Endothelial cell of hepatic sinusoid (primary cell): ENCODE data around the gene NOS1AP.

ENCODE experiments used
- in situ Hi-C: cut with HindIII; loops from 2 replicates; pipeline ENCODE4 v1.10.0; 2017; ENCODE audit warnings: low sequenced_read_pairs

The NOS1AP gene

DNA sequence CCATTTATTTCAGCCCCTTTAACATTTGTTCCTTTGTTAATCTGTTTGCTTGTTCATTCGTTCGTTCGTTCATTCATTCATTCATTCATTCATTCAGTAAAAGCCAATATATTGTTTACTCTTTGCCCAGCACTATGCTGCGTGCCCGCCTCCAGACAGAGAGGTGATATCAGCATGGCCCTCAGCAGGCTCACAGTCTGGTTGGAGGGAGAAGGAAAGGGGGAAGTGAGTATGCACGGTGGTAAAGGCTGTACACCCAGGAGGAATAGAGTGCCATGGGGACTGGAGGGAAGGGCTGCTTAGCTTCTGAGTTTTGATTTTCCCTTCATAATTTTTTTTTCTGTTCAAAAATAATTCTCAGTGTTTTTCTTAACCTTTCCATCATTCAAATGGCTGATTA, 144.7 kb downstream of the NOS1AP start:
- in situ Hi-C loops, result no loop called here

GRCh38 chr1:162215902-162216301, 146.4 kb downstream of the NOS1AP start:
- in situ Hi-C loops, result no loop called here

- in situ Hi-C loops, result no loop called here
Observed at GRCh38 chr1:162216604-162217003, 147.1 kb downstream of the NOS1AP start.

DNA sequence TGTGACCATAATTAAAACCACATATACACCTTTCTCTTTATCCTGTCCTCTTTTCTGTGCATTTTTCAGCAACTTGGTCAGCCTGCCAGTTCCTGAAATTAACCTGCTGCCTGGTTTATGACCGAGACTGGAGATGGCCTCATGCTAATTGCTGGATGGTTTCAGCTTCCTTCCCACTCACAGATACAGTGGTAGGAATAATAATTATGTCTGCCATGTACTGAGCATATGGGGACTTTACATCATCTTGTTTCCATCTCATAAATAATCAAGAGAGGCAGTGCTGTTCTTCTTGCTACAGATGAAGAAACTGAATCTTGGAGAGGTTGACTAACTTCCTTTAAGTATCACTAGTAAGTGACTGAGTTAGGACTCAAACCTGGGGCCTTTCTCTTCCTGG, 148.2 kb downstream of the NOS1AP start:
- in situ Hi-C loops, result no loop called here

GRCh38 chr1:162218546-162218945, 149.1 kb downstream of the NOS1AP start:
- in situ Hi-C loops, result no loop called here

DNA sequence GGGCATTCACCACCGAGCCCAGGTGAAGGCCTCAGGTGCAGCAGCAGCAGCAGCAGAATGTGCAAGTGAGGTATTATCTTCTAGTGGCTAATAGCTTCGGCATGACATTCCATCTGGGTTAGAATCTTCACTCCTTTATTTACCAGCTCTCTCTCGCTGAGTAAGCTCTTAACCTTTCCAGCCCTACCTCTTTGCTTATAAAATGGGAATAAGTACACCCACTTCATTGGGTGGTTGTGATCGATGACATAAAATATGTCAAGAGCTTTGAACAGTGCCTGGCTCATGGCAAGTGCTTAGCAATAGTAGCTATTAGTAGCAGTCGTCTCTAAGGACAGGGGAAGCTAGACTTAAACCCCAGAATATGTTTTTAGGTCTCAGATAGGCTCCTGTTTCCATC, 149.5 kb downstream of the NOS1AP start:
- in situ Hi-C loops, result no loop called here

DNA sequence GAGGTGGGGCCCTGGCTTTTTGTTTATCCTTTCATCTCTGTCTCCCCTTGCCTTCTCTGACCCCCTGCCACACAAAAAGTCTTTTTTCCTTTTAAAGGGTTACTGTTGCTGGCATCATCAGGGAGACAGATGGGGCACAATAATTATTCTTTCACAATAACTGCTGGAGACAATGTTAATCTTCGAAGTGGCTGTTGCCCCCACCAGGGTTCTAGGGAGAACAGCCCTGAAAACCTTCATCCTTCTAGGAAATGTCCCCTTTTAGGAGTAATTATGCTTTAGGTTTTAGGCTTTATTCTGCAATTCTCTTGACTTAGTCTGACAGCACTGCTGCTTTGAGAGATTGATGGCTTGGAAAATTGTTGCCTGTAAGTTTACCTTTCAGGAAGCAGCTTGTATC, 150.0 kb downstream of the NOS1AP start:
- in situ Hi-C loops, result no loop called here

GRCh38 chr1:162220009-162220539, 150.6 kb downstream of the NOS1AP start:
- in situ Hi-C loops, result loop anchor here (5.0 kb wide), 1 partner anchor 42 kb away; no protein-coding TSS in a partner anchor

DNA sequence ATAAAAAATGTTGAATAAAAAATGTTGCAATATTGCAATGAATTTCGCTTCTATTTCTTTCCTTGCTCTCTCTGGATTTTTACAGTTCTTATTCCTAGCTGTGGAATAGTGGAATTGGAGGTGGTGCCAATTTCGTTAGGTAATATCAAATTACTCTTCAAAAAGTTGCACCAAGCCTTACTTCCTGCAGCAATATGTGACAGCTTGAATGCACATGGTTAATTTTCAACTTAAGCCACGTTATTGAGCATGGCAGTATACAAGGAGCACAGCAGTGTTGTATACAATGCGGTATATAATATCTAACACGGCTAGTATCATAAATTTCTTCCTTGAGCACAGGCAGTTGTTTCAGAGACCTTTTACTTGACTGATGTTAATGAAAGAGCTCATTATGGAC, 152.5 kb downstream of the NOS1AP start:
- in situ Hi-C loops, result loop anchor here (5.0 kb wide), 1 partner anchor 40 kb away; no protein-coding TSS in a partner anchor

GRCh38 chr1:162222730-162223129, 153.2 kb downstream of the NOS1AP start:
- in situ Hi-C loops, result loop anchor here (5.0 kb wide), 1 partner anchor 40 kb away; no protein-coding TSS in a partner anchor

DNA sequence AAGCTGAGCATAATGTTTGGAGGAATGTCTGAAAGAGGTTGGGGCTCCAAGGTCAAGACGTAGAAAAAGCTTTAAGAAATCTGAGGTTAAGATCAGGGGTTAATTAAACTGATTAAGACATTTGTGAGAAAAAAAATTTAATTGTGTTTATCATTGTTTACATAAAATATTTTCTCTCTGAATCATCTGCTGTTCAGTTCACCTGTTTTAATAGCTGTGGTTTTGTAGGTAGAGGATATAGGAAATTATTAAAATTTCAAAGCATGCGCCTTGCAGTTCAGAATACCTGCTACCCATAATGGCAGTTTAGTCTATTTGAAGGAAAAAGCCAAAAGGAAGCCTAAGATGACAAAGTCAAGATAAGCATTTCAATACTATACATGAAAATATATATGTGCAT, 154.0 kb downstream of the NOS1AP start:
- in situ Hi-C loops, result loop anchor here (5.0 kb wide), 1 partner anchor 39 kb away; no protein-coding TSS in a partner anchor

- in situ Hi-C loops, result loop anchor here (5.0 kb wide), 1 partner anchor 38 kb away; no protein-coding TSS in a partner anchor
Observed at GRCh38 chr1:162224267-162224666, 154.8 kb downstream of the NOS1AP start.

DNA sequence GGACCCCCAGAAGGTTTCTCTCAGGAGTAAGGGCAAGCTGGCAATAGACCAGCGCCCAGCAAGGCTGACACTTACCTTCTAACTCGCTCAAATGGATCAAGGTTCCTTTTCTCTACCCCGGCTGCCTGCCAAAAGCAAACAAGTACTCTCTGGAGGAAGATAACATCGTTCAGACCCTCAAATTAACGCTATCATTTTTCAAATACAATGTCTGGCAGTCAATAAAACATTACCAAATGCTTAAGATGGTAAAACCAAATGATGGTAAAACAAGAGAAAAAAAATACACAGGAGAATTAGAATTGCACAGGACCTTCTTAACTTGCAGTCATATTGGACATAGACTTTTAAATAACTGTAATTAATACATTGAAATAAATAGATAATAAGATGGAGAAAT, 159.1 kb downstream of the NOS1AP start:
- in situ Hi-C loops, result no loop called here

DNA sequence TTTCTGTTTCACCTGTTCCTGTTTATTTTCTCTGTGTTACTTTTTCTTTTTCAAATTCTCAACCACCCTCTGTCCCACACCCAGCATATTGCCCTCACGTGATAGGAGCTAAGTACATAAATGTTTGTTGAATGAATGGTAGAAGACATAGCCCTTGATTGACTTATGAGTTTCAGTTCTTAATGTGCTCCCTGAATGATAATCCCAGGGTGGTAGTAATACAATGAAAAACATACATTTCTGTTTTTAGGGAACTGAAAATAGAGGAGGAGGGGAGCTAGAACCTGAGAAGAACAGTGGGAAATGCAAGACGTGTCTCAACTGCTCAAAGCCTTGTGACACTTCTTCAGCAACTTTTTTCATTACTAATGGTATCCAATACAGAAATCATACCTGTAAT, 160.1 kb downstream of the NOS1AP start:
- in situ Hi-C loops, result no loop called here

GRCh38 chr1:162230096-162230495, 160.6 kb downstream of the NOS1AP start:
- in situ Hi-C loops, result no loop called here

GRCh38 chr1:162230517-162230916, 161.0 kb downstream of the NOS1AP start:
- in situ Hi-C loops, result no loop called here

DNA sequence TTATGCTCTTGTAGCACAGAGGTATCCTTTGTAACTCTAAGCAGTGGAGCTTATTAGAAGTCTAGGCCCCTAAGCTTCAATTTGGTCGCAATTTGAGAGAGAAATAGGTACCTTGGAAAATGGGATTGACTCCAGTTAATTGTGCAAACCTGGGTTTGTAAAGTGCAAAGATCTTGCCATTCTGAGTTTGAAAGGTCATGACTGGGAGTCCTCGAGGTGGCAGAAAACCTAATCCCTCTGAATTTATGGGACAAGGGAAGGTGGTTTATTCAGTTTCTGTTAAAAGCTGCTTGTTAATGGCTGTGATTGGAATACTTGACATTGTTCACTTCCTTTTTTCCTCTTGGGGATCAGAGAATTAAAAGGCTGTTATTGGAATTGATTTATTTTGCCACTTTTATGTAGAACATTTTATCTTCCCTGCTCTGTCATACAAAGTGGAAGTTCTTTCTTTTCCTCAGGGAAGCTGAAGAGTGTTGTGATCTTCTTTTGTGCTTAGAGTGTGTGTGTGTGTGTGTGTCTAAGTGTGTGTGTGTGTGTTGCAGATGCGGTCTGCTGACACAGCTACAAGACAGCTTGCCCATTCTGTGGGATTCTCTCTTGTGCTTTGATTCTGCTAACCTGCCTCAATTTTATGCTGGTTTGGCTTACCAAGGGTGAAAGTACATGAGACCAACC, 162.7 kb downstream of the NOS1AP start:
- in situ Hi-C loops, result no loop called here

DNA sequence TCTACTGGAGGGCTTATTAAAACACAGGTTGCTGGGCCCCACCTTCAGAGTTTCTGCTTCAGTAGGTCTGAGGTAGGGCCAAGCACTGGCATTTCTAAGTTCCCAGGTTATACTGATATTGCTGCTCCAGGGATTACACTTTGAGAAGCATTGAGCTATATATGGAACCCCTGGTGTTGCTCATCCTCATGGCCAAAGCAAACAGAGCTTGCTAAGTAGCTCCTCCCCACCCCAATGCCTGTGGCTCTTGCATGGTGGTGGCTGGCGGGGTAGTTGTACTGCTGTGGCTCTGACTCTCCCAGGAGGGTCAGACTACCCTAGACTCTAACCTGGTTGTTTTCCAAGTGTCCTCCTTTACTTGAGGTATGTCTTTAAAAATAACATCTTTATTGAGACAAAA, 163.6 kb downstream of the NOS1AP start:
- in situ Hi-C loops, result no loop called here

DNA sequence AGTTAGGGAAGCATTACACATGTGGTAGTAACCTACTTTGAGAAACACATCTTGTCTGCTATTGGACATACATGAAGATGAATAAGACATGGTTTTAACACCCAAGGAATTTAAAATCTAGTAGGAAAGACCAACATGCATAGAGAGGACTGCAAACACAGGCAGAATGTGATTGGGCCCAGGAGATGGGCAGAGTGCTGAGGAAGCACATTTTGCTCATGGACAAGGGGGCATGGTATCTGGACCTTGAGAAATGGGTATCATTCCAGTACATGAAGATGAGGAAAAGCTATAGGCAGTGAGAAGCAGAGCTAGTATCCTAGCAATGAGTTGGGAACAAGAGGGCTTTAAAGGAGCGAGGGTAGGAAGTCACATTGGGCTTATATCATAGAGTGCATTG, 164.4 kb downstream of the NOS1AP start:
- in situ Hi-C loops, result no loop called here

DNA sequence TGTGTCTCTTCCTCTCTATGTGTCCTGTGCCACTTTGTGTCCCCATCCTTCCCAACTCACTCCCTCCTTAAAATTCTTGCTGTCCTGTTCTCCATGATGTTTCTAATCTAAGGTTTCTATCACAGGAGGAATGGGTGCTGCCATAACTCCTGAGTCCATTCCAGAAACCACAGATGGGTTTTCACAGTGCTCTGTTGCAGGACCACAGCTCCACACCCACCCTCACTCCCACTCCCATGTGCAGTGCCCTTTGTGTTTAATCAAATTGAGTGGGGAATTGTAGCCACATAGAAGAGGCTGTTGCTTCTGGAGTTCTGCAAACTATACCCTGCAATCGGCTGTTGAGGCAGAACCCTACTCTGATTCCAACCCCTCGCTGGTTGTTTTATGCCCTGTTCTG, 165.1 kb downstream of the NOS1AP start:
- in situ Hi-C loops, result no loop called here

DNA sequence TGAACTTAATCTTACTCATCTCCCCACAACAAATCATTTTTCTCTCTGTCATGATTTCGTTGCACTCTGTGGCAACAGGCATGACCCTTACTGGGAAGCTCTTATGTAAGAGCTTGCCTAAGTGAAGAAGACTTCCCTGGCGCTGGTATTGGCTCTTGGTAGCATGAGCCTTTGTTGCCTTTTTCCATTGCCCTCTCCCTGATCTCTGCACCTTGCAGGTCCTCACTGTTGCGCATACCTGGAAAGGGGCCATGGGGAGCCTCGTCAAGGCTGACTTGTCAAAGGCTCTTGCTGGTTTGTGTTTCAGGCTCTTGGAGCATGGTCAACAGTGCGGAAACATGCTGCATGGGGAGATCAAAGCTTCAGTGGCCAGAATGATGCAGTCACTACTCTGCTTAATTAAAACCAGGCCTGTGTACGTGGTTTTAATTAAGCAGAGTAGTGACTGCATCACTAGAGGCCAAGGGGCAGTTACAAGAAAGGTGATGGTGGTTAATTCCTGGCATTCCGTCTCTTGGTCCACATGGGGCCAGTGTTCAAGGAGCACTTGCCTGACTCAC, 165.8 kb downstream of the NOS1AP start:
- in situ Hi-C loops, result no loop called here

DNA sequence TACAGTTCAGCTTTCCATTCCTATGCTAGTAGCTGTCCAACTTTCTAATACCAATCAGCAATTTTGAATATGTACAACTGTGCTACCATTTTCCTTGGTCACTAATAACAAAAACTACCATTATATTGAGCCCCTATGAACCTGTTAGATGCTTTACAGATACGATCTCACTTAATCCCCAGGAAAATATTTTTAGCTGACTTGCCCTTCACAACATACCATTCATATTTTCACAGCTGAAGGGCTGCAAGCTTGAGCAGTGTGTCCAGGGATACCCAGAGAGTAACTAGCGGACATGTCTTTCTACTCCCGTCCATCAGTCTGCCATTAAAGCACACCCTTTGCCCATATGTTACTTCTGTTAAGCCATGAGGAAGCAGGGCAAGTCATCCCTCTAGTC, 166.7 kb downstream of the NOS1AP start:
- in situ Hi-C loops, result no loop called here
